SK-N-SH treated with all-trans-retinoic acid at 6 μM for 48 hours (cell line): ENCODE measurements around the gene HRAS.

Experiments used
- ARNTL ChIP-seq: fragments of 450-650 bp; formaldehyde crosslinking; IDR thresholded peaks from 2 replicates; pipeline ENCODE4 v1.5.0; 2020; ENCODE audit warnings: low read depth, mild to moderate bottlenecking, moderate library complexity, borderline replicate concordance
- ZFP30 ChIP-seq: fragments of 450-650 bp; formaldehyde crosslinking; IDR thresholded peaks from 2 replicates; pipeline ENCODE4 v1.5.0; 2022; ENCODE audit warnings: mild to moderate bottlenecking, moderate library complexity

GRCh38 chr11:561148-562003 is 26.0 kb upstream of the HRAS start:
- TF ChIP-seq ZFP30 (CRISPR knock-in tag) = no peak
- no peak for TF ChIP-seq ARNTL (CRISPR knock-in tag)
